Activated CD4-positive, alpha-beta T cell treated with anti-CD3 and anti-CD28 coated beads, Interleukin-2, amount 50 U/mL, for 48 hours (primary cell): ENCODE data around the gene USP5.
"Not testable (repeated sequence)": the region's sequence is repeated elsewhere in the genome, so short reads cannot be mapped to it uniquely, and the experiment has no call there.

Experiments used
- DNase-seq, 2 experiments: peaks; one replicate each; pipeline ENCODE4 v3.0.0-alpha.2; 2020

The USP5 gene

GRCh38 chr12:6890789-6891645, 39.1 kb downstream of the USP5 start:
- peak; percentile 100 for DNase-seq

GRCh38 chr12:6891646-6892001, 39.7 kb downstream of the USP5 start:
- peak; percentile 30 to 38 for DNase-seq

- DNase-seq: not testable (repeated sequence)
These were observed 40.7 kb downstream of the USP5 start for GRCh38 chr12:6892683-6893082.

GRCh38 chr12:6894321-6894720, 42.4 kb downstream of the USP5 start:
- DNase-seq: no peak

GRCh38 chr12:6896846-6897435, 45.0 kb downstream of the USP5 start:
- DNase-seq: no peak

- no peak for DNase-seq
These were observed 47.5 kb downstream of the USP5 start for GRCh38 chr12:6899427-6899826.

GRCh38 chr12:6899837-6900519, 48.0 kb downstream of the USP5 start:
- DNase-seq: peak in 1 of 2 experiments; percentile 32

- DNase-seq: no peak
These were observed 50.5 kb downstream of the USP5 start for GRCh38 chr12:6902448-6902847.

- no peak for DNase-seq
These were observed 51.8 kb downstream of the USP5 start for GRCh38 chr12:6903722-6904121.

GRCh38 chr12:6904280-6905276, 52.6 kb downstream of the USP5 start, which contains the start of gene LRRC23:
Gene LRRC23, plus strand, starts transcription at chr12:6904822. Its CDS starts 812 bp downstream, at chr12:6905634.
- peak; percentile 99 for DNase-seq

GRCh38 chr12:6905414-6906040, 53.6 kb downstream of the USP5 start:
- no peak for DNase-seq

- DNase-seq: not testable (repeated sequence)
These were observed 56.2 kb downstream of the USP5 start for GRCh38 chr12:6908141-6908540.

- DNase-seq: no peak
These were observed 57.6 kb downstream of the USP5 start for GRCh38 chr12:6909421-6910145.

- no peak for DNase-seq
These were observed 60.4 kb downstream of the USP5 start for GRCh38 chr12:6912164-6912935.

GRCh38 chr12:6914246-6914946, 62.4 kb downstream of the USP5 start, which contains the start of gene ENO2:
Gene ENO2, plus strand, starts transcription at chr12:6914580. Its CDS starts 1,253 bp downstream, at chr12:6915833.
- peak; percentile 83 to 84 for DNase-seq

GRCh38 chr12:6914947-6915788, 63.2 kb downstream of the USP5 start:
- peak; percentile 50 to 65 for DNase-seq

- no peak for DNase-seq
These were observed 63.9 kb downstream of the USP5 start for GRCh38 chr12:6915789-6916285.
